Fibroblast of villous mesenchyme (primary cell): Measurements from ENCODE around the gene CBR3. TPM values are rescaled to one million over a fixed set of nuclear protein-coding genes. Genes with fewer than 3 reads are reported as not detected.
A peak's percentile ranks its signal among the peaks of the same experiment; 100 is the strongest.

ENCODE experiments used
- DNase-seq: peaks from one replicate; pipeline ENCODE4 v3.0.0-alpha.2; 2010; ENCODE audit warnings: low read depth
- H3K4me3 ChIP-seq: 2 replicates; pipeline ENCODE4 v1.5.1; 2011; ENCODE audit warnings: low read depth, mild to moderate bottlenecking, low read length
- CTCF ChIP-seq: IDR thresholded peaks from 2 replicates; pipeline ENCODE4 v1.5.1; 2012; ENCODE audit warnings: low read depth, mild to moderate bottlenecking, low read length; ENCODE audit not compliant: insufficient read depth
- total RNA-seq: library from RNA; depleted of rRNA; stranded (reverse); fragments of >200 nt; gene quantifications from 2 replicates; pipeline ENCODE4 v1.2.3, GENCODE V29; 2012

CBR3 gene
- total RNA-seq, 1 donor: 12.1 TPM

DNA sequence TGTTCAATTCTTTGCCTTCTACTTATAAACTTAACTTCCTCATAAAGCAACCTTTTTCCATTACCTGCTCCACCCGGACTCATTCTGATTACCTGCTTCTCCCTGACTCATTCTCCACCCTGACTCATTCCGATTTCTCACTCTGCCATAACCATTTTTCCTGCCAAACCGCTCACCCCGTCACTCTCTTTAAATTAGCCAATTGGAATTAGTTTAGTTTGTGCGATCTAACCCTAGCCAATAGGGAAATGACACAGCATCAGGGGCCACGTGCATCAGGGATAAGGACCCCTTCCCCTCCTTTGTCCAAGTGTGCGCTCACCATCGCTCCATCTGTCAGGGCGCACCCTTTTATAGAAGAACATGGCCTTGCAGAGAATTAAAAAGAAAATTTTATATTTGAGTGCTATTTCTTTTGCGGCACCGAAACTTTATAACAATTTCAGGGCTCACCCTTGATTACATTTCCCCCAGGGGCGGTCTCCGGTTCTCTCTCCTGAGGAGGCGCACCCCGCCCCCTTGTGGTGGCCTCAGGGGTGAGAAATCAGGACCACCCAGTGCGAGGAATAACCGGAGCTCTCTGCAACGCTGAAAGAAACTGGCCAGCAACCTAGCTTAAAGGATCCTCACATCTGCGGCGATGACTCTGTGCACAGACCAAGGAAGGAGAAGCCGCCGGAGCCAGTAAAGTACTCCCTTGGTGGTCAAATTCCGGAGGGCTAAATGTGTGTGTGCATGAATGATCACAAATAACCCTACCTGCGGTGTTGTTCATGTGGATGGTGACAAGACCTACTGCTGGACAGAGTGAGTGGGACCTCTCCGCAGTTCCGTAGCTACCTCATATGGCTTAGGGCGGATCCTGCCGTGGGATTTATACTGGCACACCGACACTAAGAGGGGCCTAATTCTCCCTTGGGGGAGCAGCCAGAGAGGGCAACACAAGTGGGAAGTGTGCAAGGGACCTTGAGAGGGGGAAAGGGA, 30.3 kb upstream of the CBR3 start:
- DNase-seq: peak; percentile 44
- peak overlapping the region; percentile 30 for H3K4me3 ChIP-seq
- TF ChIP-seq CTCF: peak; percentile 60

DNA sequence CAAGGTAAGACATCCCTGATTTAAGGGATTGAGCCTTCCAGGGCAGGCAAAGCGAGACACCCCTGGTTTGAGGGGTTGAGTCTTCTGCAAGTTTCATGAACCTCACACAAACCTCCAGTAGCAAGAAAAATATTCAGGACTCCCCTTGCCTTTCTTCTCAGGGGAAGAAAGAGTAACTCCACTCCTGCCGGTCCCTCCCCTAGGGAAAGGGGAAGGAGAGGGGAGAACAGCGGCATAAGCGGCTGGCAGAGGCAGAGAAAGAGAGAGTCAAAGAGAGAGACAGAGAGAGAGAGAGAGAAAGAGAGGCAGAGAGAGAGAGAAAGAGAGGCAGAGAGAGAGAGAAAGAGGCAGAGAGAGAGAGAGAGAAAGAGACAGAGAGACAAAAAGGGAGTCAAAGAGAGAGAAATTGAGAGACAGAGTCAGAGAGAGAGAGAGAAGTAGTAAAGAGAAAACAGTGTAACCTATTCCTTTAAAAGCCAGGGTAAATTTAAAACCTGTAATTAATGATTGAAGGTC, 29.5 kb upstream of the CBR3 start:
- no peak for TF ChIP-seq CTCF
- peak overlapping the region; percentile 30 for H3K4me3 ChIP-seq

DNA sequence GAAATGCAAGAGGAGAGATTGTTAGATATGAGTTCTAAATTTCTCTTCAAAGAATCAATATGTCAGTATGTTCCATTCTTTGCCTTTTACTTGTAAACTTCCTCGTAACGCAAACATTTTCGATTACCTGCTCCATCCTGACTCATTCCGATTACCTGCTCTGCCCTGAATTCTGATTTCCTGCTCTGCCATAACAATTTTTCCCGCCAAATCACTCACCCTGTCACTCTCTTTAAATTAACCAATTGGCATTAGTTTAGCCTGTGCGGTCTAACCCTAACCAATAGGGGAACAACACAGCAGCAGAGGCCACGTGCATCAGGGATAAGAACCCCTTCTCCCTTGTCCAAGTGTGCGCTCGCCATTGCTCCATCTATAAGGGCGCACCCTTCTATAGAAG, 25.0 kb upstream of the CBR3 start:
- TF ChIP-seq CTCF: no peak
- no peak overlapping the region for H3K4me3 ChIP-seq
- DNase-seq: no peak

More for the DNA sequence above, 29.5 kb upstream of the CBR3 start:
- DNase-seq: no peak

DNA sequence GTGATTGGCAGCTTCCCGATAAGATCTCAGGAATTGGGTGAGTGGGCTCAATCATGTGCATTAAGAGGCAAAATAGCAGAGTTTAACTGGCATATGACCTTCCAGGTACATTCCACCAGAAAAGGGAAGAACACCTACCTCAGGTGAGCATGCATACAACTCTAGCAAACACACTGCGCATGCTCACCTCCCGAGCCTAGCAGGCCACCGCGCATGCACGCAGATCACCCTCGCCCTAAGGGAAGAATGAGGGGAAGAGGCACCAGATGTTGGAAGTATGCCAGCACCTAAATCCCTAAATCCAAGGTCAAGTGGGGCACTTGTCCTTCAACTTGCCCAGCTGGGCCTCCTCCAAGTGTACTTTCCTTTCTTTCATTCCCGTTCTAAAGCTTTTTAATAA, 23.6 kb upstream of the CBR3 start:
- DNase-seq: no peak
- no peak for TF ChIP-seq CTCF

DNA sequence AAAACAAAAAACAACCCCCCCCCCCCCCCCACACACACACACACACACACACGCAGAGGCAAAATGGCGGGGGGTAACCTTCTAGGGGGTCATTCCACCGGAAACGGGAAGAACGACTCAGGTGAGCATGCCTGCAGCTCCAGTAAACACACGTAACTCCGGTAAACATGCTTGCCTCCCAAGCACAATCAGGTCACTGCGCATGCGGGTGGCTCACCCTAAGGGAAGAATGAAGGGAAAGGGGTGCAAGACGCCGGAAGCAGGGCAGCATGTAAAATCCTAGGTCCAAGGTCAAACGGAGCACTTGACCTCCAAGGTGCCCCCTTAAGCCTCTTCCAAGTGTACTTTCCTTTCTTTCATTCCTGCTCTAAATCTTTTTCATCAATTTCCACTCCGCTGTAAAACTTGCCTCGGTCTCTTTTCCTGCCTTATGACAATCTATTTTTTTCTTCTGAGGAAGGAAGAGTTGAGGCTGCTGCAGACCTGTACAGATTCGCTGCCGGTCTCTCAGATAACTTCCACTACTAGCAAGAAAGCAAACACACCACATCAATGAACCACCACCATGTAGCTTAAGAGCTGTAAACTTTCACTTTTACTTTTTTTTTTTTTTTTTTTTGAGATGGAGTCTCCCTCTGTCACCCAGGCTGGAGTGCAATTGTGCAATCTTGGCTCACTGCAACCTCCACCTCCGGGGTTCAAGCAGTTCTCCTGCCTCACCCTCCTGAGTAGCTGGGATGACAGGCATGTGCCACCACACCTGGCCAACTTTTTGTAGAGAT, 21.0 kb upstream of the CBR3 start:
- no peak for TF ChIP-seq CTCF
- peak; percentile 33 for DNase-seq
- peak overlapping the region; percentile 2 for H3K4me3 ChIP-seq

More for the DNA sequence above, 23.6 kb upstream of the CBR3 start:
- no peak overlapping the region for H3K4me3 ChIP-seq

- DNase-seq: no peak
- no peak for TF ChIP-seq CTCF
- H3K4me3 ChIP-seq: no peak overlapping the region
Measured at GRCh38 chr21:36115138-36115730, 19.6 kb upstream of the CBR3 start.
